ENCODE data around the gene RNF5.
"Not testable (repeated sequence)": the region's sequence is repeated elsewhere in the genome, so short reads cannot be mapped to it uniquely, and the experiment has no call there.

RNF5 gene

DNA sequence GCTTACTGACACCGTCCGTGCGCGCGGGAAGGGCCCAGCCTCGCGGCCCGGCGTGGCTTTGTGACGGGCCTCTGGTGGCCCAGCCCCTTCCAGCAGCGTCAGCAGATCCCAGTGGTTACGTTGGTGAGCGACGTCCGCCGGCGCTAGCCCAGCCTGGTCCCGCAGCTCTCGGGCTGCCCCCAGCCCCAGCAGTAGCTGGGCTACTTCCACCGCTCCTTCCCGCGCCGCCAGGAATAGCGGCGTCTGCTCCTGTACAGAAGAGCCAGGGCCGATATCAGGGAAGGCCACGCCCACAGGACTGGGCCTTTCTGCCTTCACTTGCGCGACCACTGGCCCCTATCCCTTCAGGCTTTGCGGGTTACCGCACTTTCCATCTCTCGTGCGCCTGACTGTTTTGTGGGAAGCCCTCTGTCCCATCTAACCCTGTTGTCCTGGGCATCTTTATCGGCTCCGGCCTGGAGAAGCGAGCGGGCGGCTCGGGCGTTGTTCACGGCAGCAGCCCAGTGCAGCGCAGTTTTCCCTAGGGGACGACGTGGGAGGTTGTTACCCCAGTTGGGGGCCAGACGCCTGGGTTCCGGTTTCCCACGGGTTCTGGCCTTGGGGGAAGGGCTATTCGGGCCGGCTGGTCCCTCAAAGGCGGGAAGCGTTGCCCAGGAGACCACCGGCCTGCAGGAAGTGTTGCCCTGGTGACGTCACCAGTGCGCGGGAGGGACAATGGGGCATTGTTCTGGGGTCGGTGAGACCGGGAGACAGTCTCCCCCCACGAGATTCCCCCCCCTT, 17.9 kb downstream of the RNF5 start:
- Mint-ChIP-seq H3K9me3 (no peaks in the 10 kb centered on the region), H3K4me3 (peak overlapping the region; percentile 95), H3K27me3 (no peaks in the 10 kb centered on the region), H3K36me3 (ENCODE audit: low read depth) (no peaks in the 10 kb centered on the region), H3K27ac (peak overlapping the region; percentile 98), H3K4me1 (ENCODE audit: low read depth) (peaks cover 48% of the 10 kb centered on the region)

DNA sequence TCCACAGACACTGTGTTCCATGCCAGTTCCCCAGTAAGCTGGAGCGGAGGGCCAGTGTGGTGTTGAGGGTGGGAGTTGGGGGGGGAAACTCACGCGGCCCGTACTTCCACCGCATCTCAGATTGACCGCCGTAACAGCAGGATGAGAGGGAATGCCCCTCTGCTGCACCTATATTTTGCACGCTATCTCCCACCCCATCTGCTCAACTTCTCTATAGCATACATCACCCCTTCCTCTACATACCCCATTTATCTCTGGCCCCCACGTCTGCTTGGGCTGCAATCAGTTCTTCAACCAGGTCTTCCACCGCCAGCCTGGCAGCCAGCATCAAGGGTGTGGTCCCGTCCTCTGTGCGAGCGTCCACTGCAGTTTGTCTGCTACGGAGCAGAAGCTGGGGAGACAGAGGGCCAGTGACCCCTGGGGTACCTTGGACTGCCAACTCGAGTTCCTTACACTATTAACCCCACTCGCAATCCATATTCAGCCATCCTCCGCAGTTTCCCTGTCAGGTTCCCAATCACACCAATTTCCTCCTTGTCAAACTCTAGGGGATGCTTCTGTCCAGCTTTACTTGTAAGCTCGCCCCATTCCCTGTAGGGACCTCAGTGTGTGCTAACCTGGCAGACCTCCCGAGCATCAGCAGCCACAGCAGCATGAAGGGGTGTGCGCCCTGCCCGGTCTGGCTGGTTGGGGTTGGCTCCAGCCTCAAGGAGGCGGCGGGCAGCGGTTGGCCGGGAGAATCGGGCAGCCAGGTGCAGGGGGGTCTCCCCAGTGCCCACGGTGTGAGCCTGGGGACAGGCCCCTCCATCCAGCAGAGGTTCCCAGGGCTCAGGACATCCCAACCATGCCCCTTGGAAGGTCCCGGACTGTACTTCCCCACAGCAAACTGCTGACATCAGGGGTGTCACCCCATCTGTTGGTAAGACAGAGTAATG, 18.7 kb downstream of the RNF5 start:
- Mint-ChIP-seq H3K36me3 (ENCODE audit: low read depth) (no peaks in the 10 kb centered on the region), H3K9me3 (no peaks in the 10 kb centered on the region), H3K27me3 (no peaks in the 10 kb centered on the region), H3K4me3 (peak overlapping the region; percentile 95), H3K4me1 (ENCODE audit: low read depth) (peaks cover 40% of the 10 kb centered on the region), H3K27ac (peak overlapping the region; percentile 98)

DNA sequence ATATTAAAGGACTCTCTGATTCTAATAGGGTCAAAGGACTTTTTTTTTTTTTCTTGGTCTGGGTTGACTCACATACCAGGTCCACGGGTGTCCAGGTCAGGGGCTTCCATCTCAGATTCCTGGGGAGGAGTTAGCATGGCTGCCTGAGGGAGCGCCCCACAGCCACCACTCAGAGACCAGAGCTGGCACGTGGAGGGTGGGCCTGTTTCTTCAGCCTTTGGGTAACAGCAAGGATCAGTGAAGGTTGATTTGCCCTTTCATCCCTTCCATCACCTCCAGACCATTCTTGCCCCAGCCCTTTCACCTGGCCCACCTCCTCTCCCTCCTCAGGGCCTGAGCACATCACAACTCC, 20.1 kb downstream of the RNF5 start:
- Mint-ChIP-seq H3K9me3 (no peaks in the 10 kb centered on the region), H3K27ac (no peak overlapping the region), H3K4me3 (no peak overlapping the region), H3K36me3 (ENCODE audit: low read depth) (no peaks in the 10 kb centered on the region), H3K4me1 (ENCODE audit: low read depth) (peaks cover 31% of the 10 kb centered on the region), H3K27me3 (no peaks in the 10 kb centered on the region)

- H3K27me3 Mint-ChIP-seq, result no peaks in the 10 kb centered on the region
- peaks cover 26% of the 10 kb centered on the region for H3K4me1 Mint-ChIP-seq (ENCODE audit: low read depth)
- no peaks in the 10 kb centered on the region for H3K36me3 Mint-ChIP-seq (ENCODE audit: low read depth)
- no peak overlapping the region for H3K27ac Mint-ChIP-seq
- H3K4me3 Mint-ChIP-seq, result no peak overlapping the region
- no peaks in the 10 kb centered on the region for H3K9me3 Mint-ChIP-seq
Observed at GRCh38 chr6:32198866-32199265, 20.7 kb downstream of the RNF5 start.

DNA sequence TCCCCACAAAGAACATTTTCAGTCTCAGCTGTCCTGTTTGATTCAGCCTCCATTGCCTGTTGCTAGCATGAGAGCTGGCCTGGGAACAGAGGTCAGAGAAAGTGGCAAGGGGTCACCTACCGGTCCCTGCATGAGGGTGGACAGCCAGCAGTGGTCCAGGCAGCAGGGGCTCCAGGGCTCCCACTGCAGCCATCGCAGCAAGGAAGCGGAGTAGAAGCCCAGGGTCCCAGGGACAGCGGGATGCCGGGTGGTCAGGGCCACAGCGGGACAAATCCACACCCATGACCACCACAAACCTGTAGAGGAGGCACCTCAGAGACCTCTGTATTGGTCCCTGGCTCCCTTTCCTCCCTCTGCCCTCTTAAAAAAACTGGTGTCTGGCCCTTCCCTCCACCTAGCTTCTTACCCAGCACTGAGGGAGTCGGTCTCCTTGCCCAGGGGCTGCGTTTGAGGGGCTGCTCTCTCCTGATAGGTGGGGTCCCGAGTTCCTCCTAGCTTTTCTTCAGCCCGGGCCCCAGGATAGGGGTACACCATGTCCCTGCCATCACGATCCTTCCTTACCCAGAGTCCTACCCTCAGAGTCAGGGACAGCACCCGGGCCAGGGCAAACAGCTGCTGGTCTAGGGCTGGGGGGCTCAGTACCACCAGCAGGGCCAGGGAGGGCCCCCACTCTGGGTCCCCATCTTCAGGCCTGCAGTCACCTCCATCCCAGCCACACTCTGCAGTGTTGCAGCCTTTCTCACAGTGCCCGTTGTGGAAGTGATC, 22.7 kb downstream of the RNF5 start:
- Mint-ChIP-seq H3K9me3 (no peaks in the 10 kb centered on the region), H3K27ac (no peak overlapping the region), H3K36me3 (ENCODE audit: low read depth) (no peaks in the 10 kb centered on the region), H3K4me3 (no peak overlapping the region), H3K4me1 (ENCODE audit: low read depth) (peaks cover 10% of the 10 kb centered on the region), H3K27me3 (no peaks in the 10 kb centered on the region)

DNA sequence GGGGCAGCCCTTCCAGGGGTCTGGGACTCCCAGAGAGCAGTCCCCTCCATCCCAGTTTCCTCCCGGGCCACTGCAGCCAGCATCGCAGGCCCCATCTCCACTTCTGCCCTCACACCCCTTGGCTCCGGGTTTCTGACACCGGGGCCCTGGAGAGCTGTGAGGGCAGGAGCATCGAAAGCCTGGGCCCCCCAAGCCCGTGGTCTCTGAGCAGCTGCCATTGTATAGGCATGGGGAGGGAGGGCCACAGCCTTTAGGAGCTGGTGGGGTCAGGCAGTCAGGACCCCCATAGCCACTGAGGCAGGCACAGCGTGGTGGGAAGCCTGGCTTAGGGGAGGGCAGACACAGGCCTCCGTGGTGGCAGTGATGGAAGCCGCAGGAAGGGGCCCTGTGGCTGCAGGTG, 24.0 kb downstream of the RNF5 start:
- H3K4me3 Mint-ChIP-seq, result no peak overlapping the region
- no peak overlapping the region for H3K27ac Mint-ChIP-seq
- peaks cover under 1% of the 10 kb centered on the region for H3K4me1 Mint-ChIP-seq (ENCODE audit: low read depth)
- H3K9me3 Mint-ChIP-seq, result no peaks in the 10 kb centered on the region
- no peaks in the 10 kb centered on the region for H3K36me3 Mint-ChIP-seq (ENCODE audit: low read depth)
- no peaks in the 10 kb centered on the region for H3K27me3 Mint-ChIP-seq

GRCh38 chr6:32203426-32204267, 25.4 kb downstream of the RNF5 start:
- Mint-ChIP-seq H3K4me1 (ENCODE audit: low read depth) (no peaks in the 10 kb centered on the region), H3K27ac (no peak overlapping the region), H3K9me3 (no peaks in the 10 kb centered on the region), H3K4me3 (no peak overlapping the region), H3K27me3 (no peaks in the 10 kb centered on the region), H3K36me3 (ENCODE audit: low read depth) (no peaks in the 10 kb centered on the region)

DNA sequence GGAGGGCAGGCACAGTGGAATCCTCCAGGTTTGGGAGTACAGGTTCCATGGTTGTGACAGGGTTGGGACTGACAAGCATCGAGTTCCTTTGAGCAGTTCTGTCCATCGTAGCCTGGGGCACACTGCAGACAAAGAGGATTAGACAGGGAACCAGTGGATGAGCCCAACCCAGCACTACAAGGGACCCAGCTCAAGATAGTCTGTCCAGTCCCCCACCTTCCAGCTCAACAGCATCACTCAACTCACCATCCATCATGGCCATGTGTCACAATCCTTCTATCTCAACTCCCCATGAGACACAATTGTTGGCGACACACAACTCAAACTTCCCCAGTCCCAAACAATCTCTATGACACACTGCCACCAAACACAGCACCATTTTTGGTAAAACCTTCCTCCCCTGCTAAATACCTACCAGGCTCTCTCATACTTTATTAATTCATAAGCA, 26.1 kb downstream of the RNF5 start:
- Mint-ChIP-seq H3K27me3 (no peaks in the 10 kb centered on the region), H3K4me3 (no peak overlapping the region), H3K36me3 (ENCODE audit: low read depth) (no peaks in the 10 kb centered on the region), H3K27ac (no peak overlapping the region), H3K9me3 (no peaks in the 10 kb centered on the region), H3K4me1 (ENCODE audit: low read depth) (no peaks in the 10 kb centered on the region)

DNA sequence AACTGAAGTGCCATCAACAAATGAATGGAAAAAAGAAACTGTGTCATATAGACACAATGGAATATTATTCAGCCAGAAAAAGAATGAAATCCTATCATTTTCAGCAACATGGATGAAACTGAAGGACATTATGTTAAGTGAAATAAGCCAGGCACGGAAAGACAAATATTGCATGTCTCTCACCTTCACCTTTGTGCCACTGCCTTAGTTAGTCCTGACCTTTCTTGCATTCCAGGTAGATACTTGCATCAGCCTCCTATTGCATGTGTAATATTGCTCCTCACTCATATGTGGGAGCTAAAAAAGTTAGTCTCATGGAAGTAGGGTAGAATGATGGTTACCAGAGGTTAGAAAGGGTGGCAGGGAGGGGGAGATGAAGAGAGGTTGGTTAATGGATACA, 30.8 kb downstream of the RNF5 start:
- Mint-ChIP-seq H3K4me1 (ENCODE audit: low read depth) (no peaks in the 10 kb centered on the region), H3K36me3 (ENCODE audit: low read depth) (no peaks in the 10 kb centered on the region), H3K27me3 (no peaks in the 10 kb centered on the region), H3K9me3 (no peaks in the 10 kb centered on the region), H3K27ac (no peak overlapping the region), H3K4me3 (no peak overlapping the region)

DNA sequence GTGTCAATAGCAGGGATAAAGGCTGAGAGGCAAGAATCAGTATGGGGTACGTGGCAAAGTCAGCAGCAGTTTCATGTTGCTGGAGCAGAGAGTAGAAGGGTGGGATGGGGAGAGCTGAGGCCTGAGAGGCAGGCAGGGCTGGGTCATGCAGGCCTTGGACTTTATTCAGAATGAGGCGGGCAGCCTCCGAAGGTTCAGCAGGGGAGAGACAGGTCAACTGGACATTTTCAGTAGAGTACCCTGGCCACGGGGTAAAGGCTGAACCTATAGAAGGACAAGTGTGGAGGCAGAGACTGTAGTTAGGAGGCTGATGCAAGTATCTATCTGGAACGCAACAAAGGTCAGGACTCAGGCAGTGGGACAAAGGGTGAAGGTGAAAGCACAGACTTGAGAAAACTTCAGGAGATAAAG, 32.0 kb downstream of the RNF5 start:
- no peaks in the 10 kb centered on the region for H3K36me3 Mint-ChIP-seq (ENCODE audit: low read depth)
- no peak overlapping the region for H3K4me3 Mint-ChIP-seq
- H3K27me3 Mint-ChIP-seq, result no peaks in the 10 kb centered on the region
- no peaks in the 10 kb centered on the region for H3K9me3 Mint-ChIP-seq
- H3K4me1 Mint-ChIP-seq (ENCODE audit: low read depth), result no peaks in the 10 kb centered on the region
- H3K27ac Mint-ChIP-seq, result no peak overlapping the region

- H3K36me3 Mint-ChIP-seq (ENCODE audit: low read depth); H3K4me1 Mint-ChIP-seq (ENCODE audit: low read depth); H3K9me3 Mint-ChIP-seq; H3K27me3 Mint-ChIP-seq; H3K4me3 Mint-ChIP-seq; H3K27ac Mint-ChIP-seq: not testable (repeated sequence)
Observed at GRCh38 chr6:32211432-32211831, 33.2 kb downstream of the RNF5 start.

DNA sequence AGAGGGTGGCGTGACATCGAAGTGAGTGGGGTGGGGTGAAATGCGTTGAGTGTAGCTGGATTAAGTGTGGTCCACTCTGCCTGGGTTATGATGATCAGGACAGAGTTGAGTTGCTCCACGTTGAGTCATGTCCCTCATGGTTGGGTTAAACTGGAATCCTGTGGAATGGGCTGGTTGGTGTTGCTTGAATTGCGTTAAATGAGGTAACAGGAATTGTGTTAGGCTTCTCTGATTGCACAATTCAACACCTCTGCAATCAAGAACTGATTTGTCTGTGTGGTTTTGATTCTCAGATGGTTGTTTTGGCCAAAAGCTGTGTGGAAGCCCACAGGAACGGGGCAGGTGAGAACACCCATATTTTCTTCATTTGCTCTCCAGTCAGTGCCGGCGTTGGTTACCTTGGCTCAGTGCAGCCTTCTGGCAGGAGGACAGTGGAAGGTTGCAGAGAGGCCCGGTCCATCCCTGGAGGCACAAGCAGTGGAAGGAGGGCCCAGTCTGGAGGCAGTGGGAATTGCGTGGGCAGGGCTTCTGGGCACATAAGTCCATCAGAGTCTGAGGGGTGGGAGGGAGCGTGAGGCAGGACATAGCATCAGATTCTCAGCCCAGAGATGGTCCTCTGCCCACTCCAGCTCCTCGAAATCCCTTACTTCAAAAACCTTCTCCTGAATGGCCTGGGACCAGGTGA, 34.0 kb downstream of the RNF5 start:
- H3K36me3 Mint-ChIP-seq (ENCODE audit: low read depth), result no peaks in the 10 kb centered on the region
- H3K27ac Mint-ChIP-seq, result no peak overlapping the region
- H3K4me1 Mint-ChIP-seq (ENCODE audit: low read depth), result no peaks in the 10 kb centered on the region
- no peaks in the 10 kb centered on the region for H3K27me3 Mint-ChIP-seq
- H3K9me3 Mint-ChIP-seq, result no peaks in the 10 kb centered on the region
- H3K4me3 Mint-ChIP-seq, result no peak overlapping the region

DNA sequence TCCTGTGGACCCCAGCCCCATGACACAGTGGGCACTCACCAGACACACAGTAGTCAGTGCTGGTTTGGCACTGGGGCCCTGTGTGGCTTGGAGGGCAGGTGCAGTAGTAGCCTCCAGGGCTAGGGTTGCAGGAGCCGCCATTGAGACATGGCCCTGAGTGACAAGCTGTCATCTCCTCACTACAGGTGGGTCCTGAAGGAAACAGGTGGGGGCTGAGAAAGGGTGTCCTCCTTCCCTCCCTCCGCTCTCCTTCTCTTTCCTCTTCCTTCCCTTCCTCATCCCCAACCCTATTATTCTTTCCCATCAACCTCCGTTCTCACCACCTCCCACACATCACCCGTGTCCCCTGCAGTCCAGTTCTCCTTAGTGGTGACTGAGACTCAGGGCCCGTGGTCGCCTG, 35.4 kb downstream of the RNF5 start:
- H3K36me3 Mint-ChIP-seq (ENCODE audit: low read depth), result no peaks in the 10 kb centered on the region
- no peaks in the 10 kb centered on the region for H3K9me3 Mint-ChIP-seq
- no peaks in the 10 kb centered on the region for H3K4me1 Mint-ChIP-seq (ENCODE audit: low read depth)
- H3K4me3 Mint-ChIP-seq, result no peak overlapping the region
- H3K27ac Mint-ChIP-seq, result no peak overlapping the region
- no peaks in the 10 kb centered on the region for H3K27me3 Mint-ChIP-seq

DNA sequence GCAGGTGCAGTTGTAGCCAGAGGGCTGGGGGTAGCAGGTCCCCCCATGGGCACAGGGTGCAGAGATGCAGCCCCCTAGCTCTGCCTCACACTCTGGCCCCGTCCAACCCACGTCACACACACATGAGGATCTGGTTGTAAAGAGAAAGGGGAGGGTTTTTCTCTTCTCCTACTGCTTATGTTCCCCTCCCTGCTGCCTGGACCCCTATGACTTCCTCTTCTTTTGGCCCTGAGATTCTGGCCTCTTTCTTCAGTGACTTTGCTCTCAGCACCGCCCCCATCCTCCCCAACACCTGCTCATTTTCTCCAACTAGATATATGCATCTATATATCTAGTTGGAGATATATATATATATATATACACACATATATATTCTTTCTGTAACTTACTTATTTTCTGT, 35.9 kb downstream of the RNF5 start:
- no peaks in the 10 kb centered on the region for H3K27me3 Mint-ChIP-seq
- no peak overlapping the region for H3K27ac Mint-ChIP-seq
- H3K9me3 Mint-ChIP-seq, result no peaks in the 10 kb centered on the region
- no peak overlapping the region for H3K4me3 Mint-ChIP-seq
- H3K4me1 Mint-ChIP-seq (ENCODE audit: low read depth), result no peaks in the 10 kb centered on the region
- H3K36me3 Mint-ChIP-seq (ENCODE audit: low read depth), result no peaks in the 10 kb centered on the region

All from stimulated activated naive CD8-positive, alpha-beta T cell treated with anti-CD3 and anti-CD28 coated beads, Interleukin-15, Interleukin-2, amounts not matched to agents 100 ng/mL and 50 ng/mL, for 24 hours (primary cell).